Left ventricle myocardium inferior (tissue), 1 donor: ENCODE results near the gene CTPS1. TPM values are rescaled to one million over a fixed set of nuclear protein-coding genes. Genes with fewer than 3 reads are reported as not detected.

Experiments
- DNase-seq: peaks from one replicate; pipeline ENCODE4 v3.0.0-alpha.2; 2020
- H3K27ac ChIP-seq: fragments of 200-600 bp; replicated peaks from 2 replicates; pipeline ENCODE4 v1.8.0; 2021
- H3K27me3 ChIP-seq: fragments of 200-600 bp; 2 replicates; pipeline ENCODE4 v1.8.0; 2021; ENCODE audit warnings: low read depth
- H3K36me3 ChIP-seq: fragments of 200-600 bp; 2 replicates; pipeline ENCODE4 v1.8.0; 2021
- H3K4me1 ChIP-seq: fragments of 200-600 bp; 2 replicates; pipeline ENCODE4 v1.8.0; 2021
- H3K4me3 ChIP-seq: fragments of 200-600 bp; 2 replicates; pipeline ENCODE4 v1.8.0; 2021; ENCODE audit warnings: mild to moderate bottlenecking, moderate library complexity
- H3K9me3 ChIP-seq: fragments of 200-600 bp; replicated peaks from 2 replicates; pipeline ENCODE4 v1.8.0; 2021
- CTCF ChIP-seq: fragments of 200-600 bp; IDR thresholded peaks from 2 replicates; pipeline ENCODE4 v1.8.0; 2021; ENCODE audit warnings: antibody characterized with exemption, mild to moderate bottlenecking, borderline replicate concordance
- intact Hi-C: fragments of 100-400 bp; cut with micrococcal nuclease; formaldehyde crosslinking; loops from one replicate; pipeline ENCODE4 v1.11.0; 2022
- total RNA-seq: library from RNA; stranded (reverse); fragmentation: NEBNext Ultra II Directional; extraction: Animal tissue kit (Norgen Biotek cat#: 25700); gene quantifications from one replicate; pipeline ENCODE4 v1.2.1, GENCODE V29; 2021
- donor health status: DM: no; HTN: yes; CAD: no; lungs with severe emphysema.

CTPS1 gene
- total RNA-seq, 1 donor from 2014 or later, result 7.1 TPM

- Histone ChIP-seq H3K4me1 (no peaks in the 10 kb centered on the region), H3K9me3 (no peaks in the 10 kb centered on the region), H3K4me3 (no peak overlapping the region), H3K27ac (no peak overlapping the region), H3K36me3 (peaks cover 93% of the 10 kb centered on the region), H3K27me3 (no peaks in the 10 kb centered on the region)
- DNase-seq, result no peak
- intact Hi-C loops, result no loop called here
- TF ChIP-seq CTCF, result no peak
Observed at GRCh38 chr1:41037116-41037903, 57.8 kb downstream of the CTPS1 start.

GRCh38 chr1:41038110-41038509 is 58.6 kb downstream of the CTPS1 start:
- Histone ChIP-seq H3K27me3 (no peaks in the 10 kb centered on the region), H3K27ac (no peak overlapping the region), H3K4me1 (no peaks in the 10 kb centered on the region), H3K36me3 (peaks cover 88% of the 10 kb centered on the region), H3K9me3 (no peaks in the 10 kb centered on the region), H3K4me3 (no peak overlapping the region)
- DNase-seq, result no peak
- intact Hi-C loops, result no loop called here
- TF ChIP-seq CTCF, result no peak

- Histone ChIP-seq H3K4me3 (no peak overlapping the region), H3K9me3 (no peaks in the 10 kb centered on the region), H3K4me1 (peaks cover 31% of the 10 kb centered on the region), H3K36me3 (peaks cover 54% of the 10 kb centered on the region), H3K27me3 (no peaks in the 10 kb centered on the region), H3K27ac (no peak overlapping the region)
- intact Hi-C loops, result loop anchor here (10.0 kb wide), 1 partner anchor 113 kb away; no protein-coding TSS in a partner anchor
- no peak for TF ChIP-seq CTCF
- DNase-seq, result no peak
Observed at GRCh38 chr1:41041614-41042270, 62.2 kb downstream of the CTPS1 start.

GRCh38 chr1:41044187-41044586 is 64.7 kb downstream of the CTPS1 start:
- intact Hi-C loops, result loop anchor here (10.0 kb wide), 1 partner anchor 111 kb away; no protein-coding TSS in a partner anchor
- TF ChIP-seq CTCF, result no peak

GRCh38 chr1:41045740-41046139 is 66.2 kb downstream of the CTPS1 start:
- no peaks in the 10 kb centered on the region for H3K27me3 ChIP-seq
- no peak for TF ChIP-seq CTCF
- H3K27ac ChIP-seq, result peak overlapping the region; percentile 69
- peaks cover 34% of the 10 kb centered on the region for H3K4me1 ChIP-seq
- H3K9me3 ChIP-seq, result no peaks in the 10 kb centered on the region
- intact Hi-C loops, result loop anchor here (10.0 kb wide), 1 partner anchor 109 kb away; no protein-coding TSS in a partner anchor
- DNase-seq, result no peak
- H3K36me3 ChIP-seq, result peaks cover 37% of the 10 kb centered on the region
- H3K4me3 ChIP-seq, result no peak overlapping the region

More at GRCh38 chr1:41044187-41044586, 64.7 kb downstream of the CTPS1 start:
- Histone ChIP-seq H3K36me3 (peaks cover 41% of the 10 kb centered on the region), H3K4me3 (no peak overlapping the region), H3K27ac (peak overlapping the region; percentile 43), H3K9me3 (no peaks in the 10 kb centered on the region), H3K4me1 (peaks cover 34% of the 10 kb centered on the region), H3K27me3 (no peaks in the 10 kb centered on the region)
- no peak for DNase-seq
